HEK293T (cell line): ENCODE measurements around the gene ZBTB3.

ENCODE experiments used
- CTCF ChIA-PET: fragments of 350-600 bp; formaldehyde crosslinking; extraction: SDS; loops from one replicate; lab custom pipeline; 2021; ENCODE audit warnings: antibody characterized with exemption, inconsistent platforms; lab: Yijun Ruan, JAX
- POLR2A ChIA-PET: fragments of 350-600 bp; formaldehyde crosslinking; extraction: SDS; loops from one replicate; lab custom pipeline; 2020; ENCODE audit warnings: antibody characterized with exemption, inconsistent platforms; lab: Yijun Ruan, JAX
- DNase-seq: peaks from one replicate; pipeline ENCODE4 v3.0.0; 2012; ENCODE audit warnings: mixed read lengths; ENCODE audit errors: extremely low spot score
- ARNT ChIP-seq: fragments of 450-650 bp; IDR thresholded peaks from 2 replicates; pipeline ENCODE4 v1.6.1; 2017; ENCODE audit warnings: mild to moderate bottlenecking
- BHLHE40 ChIP-seq: fragments of 450-650 bp; IDR thresholded peaks from 2 replicates; pipeline ENCODE4 v1.6.1; 2016; ENCODE audit warnings: mild to moderate bottlenecking, moderate library complexity, borderline replicate concordance
- CTBP1 ChIP-seq: fragments of 450-650 bp; IDR thresholded peaks from 2 replicates; pipeline ENCODE4 v1.6.1; 2016; ENCODE audit warnings: borderline replicate concordance
- ELF4 ChIP-seq: fragments of 450-650 bp; IDR thresholded peaks from 2 replicates; pipeline ENCODE4 v1.6.1; 2017; ENCODE audit warnings: antibody characterized with exemption
- FOXA1 ChIP-seq: fragments of 450-650 bp; IDR thresholded peaks from 2 replicates; pipeline ENCODE4 v1.6.1; 2016; ENCODE audit warnings: mild to moderate bottlenecking
- FOXK2 ChIP-seq: fragments of 450-650 bp; IDR thresholded peaks from 2 replicates; pipeline ENCODE4 v1.6.1; 2016; ENCODE audit warnings: mild to moderate bottlenecking
- FOXM1 ChIP-seq: fragments of 450-650 bp; IDR thresholded peaks from 2 replicates; pipeline ENCODE4 v1.6.1; 2017; ENCODE audit warnings: mild to moderate bottlenecking, borderline replicate concordance
- HDGF ChIP-seq: fragments of 450-650 bp; IDR thresholded peaks from 2 replicates; pipeline ENCODE4 v1.6.1; 2017; ENCODE audit warnings: antibody characterized with exemption, borderline replicate concordance
- L3MBTL2 ChIP-seq: fragments of 450-650 bp; conservative IDR thresholded peaks from 2 replicates; pipeline ENCODE4 v1.6.1; 2016; ENCODE audit warnings: mild to moderate bottlenecking
- LEF1 ChIP-seq: fragments of 450-650 bp; IDR thresholded peaks from 2 replicates; pipeline ENCODE4 v1.6.1; 2017; ENCODE audit warnings: mild to moderate bottlenecking, borderline replicate concordance
- NFRKB ChIP-seq: fragments of 450-650 bp; IDR thresholded peaks from 2 replicates; pipeline ENCODE4 v1.6.1; 2016; ENCODE audit warnings: mild to moderate bottlenecking, moderate library complexity
- PKNOX1 ChIP-seq: fragments of 450-650 bp; IDR thresholded peaks from 2 replicates; pipeline ENCODE4 v1.6.1; 2016
- SP1 ChIP-seq: fragments of 450-650 bp; IDR thresholded peaks from 2 replicates; pipeline ENCODE4 v1.6.1; 2017
- SUZ12 ChIP-seq: fragments of 450-650 bp; IDR thresholded peaks from 2 replicates; pipeline ENCODE4 v1.6.1; 2016; ENCODE audit warnings: mild to moderate bottlenecking
- TARDBP ChIP-seq: fragments of 450-650 bp; IDR thresholded peaks from 2 replicates; pipeline ENCODE4 v1.6.1; 2016
- ZNF384 ChIP-seq: fragments of 450-650 bp; IDR thresholded peaks from 2 replicates; pipeline ENCODE4 v1.6.1; 2016

ZBTB3 gene

GRCh38 chr11:62753736-62754603 is at the start of gene ZBTB3:
TSS of gene ZBTB3 (minus strand) at chr11:62754160. CDS start at chr11:62753664, 496 bp downstream.
- ChIA-PET POLR2A (interaction anchor here (0.7 to 6.3 kb wide), 58 partner anchors 8 to 330 kb away, joined by 3 to 97 read pairs (median 4); partner anchors contain the start of genes B3GAT3, BSCL2, C11orf98 and CSKMT), CTCF (interaction anchor here (0.6 to 2.1 kb wide), 8 partner anchors 8 to 127 kb away, joined by 3 to 7 read pairs (median 3); partner anchors contain the start of genes POLR2G and TAF6L)
- no peak for TF ChIP-seq CTBP1
- peak; percentile 72 for TF ChIP-seq SP1
- TF ChIP-seq ELF4, result peak; percentile 65
- no peak for TF ChIP-seq FOXM1
- no peak for TF ChIP-seq HDGF
- no peak for TF ChIP-seq LEF1
- peak; percentile 99 for TF ChIP-seq PKNOX1
- TF ChIP-seq ARNT, result no peak
- TF ChIP-seq L3MBTL2, result peak; percentile 81
- DNase-seq, result peak; percentile 94

GRCh38 chr11:62801071-62801470 is 47.1 kb upstream of the ZBTB3 start:
- DNase-seq, result no peak
- TF ChIP-seq FOXA1 (no peak), TARDBP (no peak), FOXM1 (no peak), SP1 (no peak), ELF4 (no peak), CTBP1 (no peak), PKNOX1 (no peak), BHLHE40 (no peak), ARNT (no peak)
- POLR2A ChIA-PET, result interaction anchor here (0.7 to 2.4 kb wide), 10 partner anchors 10 to 89 kb away, joined by 3 to 11 read pairs (median 4); partner anchors contain the start of genes HNRNPUL2, STX5, TMEM179B and ZBTB3
- CTCF ChIA-PET, result no interaction called here

GRCh38 chr11:62799486-62799885 is 45.5 kb upstream of the ZBTB3 start:
- TF ChIP-seq BHLHE40 (no peak), SUZ12 (no peak), ZNF384 (no peak), LEF1 (no peak), HDGF (no peak), ELF4 (no peak), L3MBTL2 (no peak), FOXM1 (no peak), ARNT (no peak), TARDBP (no peak), CTBP1 (no peak), SP1 (no peak), PKNOX1 (no peak), FOXA1 (no peak), NFRKB (no peak), FOXK2 (no peak)
- DNase-seq, result no peak
- ChIA-PET CTCF (no interaction called here), POLR2A (interaction anchor here (1.4 to 2.4 kb wide), 2 partner anchors 9 to 42 kb away, joined by 3 to 11 read pairs; no protein-coding TSS in a partner anchor)

- ChIA-PET CTCF (interaction anchor here (1.4 kb wide), 1 partner anchor 9 kb away, joined by 4 read pairs; the partner anchor contains the start of gene TMEM179B), POLR2A (interaction anchor here (1.0 to 2.0 kb wide), 6 partner anchors 8 to 60 kb away, joined by 3 to 6 read pairs (median 5); partner anchors contain the start of gene TMEM179B)
- TF ChIP-seq BHLHE40, result no peak
- TF ChIP-seq CTBP1, result no peak
- TF ChIP-seq LEF1, result no peak
- no peak for TF ChIP-seq SP1
- no peak for TF ChIP-seq HDGF
- no peak for TF ChIP-seq PKNOX1
- TF ChIP-seq FOXA1, result no peak
- no peak for DNase-seq
Observed at GRCh38 chr11:62796281-62796680, 42.3 kb upstream of the ZBTB3 start.

GRCh38 chr11:62794201-62794775 is 40.3 kb upstream of the ZBTB3 start:
- ChIA-PET CTCF (interaction anchor here (0.6 to 0.8 kb wide), 2 partner anchors 114 to 332 kb away, joined by 3 read pairs; no protein-coding TSS in a partner anchor), POLR2A (interaction anchor here (1.0 to 2.0 kb wide), 6 partner anchors 10 to 87 kb away, joined by 3 to 5 read pairs (median 5); partner anchors contain the start of genes NXF1 and ZBTB3)
- TF ChIP-seq HDGF (no peak), ARNT (no peak), CTBP1 (no peak), SP1 (no peak), PKNOX1 (no peak), LEF1 (no peak), SUZ12 (no peak), BHLHE40 (no peak), NFRKB (no peak), TARDBP (no peak), ELF4 (no peak), FOXK2 (no peak), L3MBTL2 (no peak), FOXA1 (no peak), ZNF384 (no peak)
- no peak for DNase-seq
